Spleen (tissue), 7 donors: Measurements from ENCODE around the gene KRTAP5-7.

Experiments
- CTCF ChIP-seq, 11 experiments: fragments of 200-600 bp in 7 of 11; fragments of 450-650 bp in 4 of 11; sonication (generic) in 4 of 11; IDR thresholded peaks in 8 of 11; conservative IDR thresholded peaks in 3 of 11; 1 replicate in 7 of 11; 2 replicates in 4 of 11; pipeline versions ENCODE4 v1.4.0 to v1.8.0; 2016 to 2021; ENCODE audit warnings: antibody characterized with exemption in 11 of 11, inconsistent platforms in 4 of 11, mild to moderate bottlenecking in 1 of 11
- POLR2A ChIP-seq, 3 donors: fragments of 450-650 bp; IDR thresholded peaks; one replicate each; pipeline ENCODE4 v1.5.1; 2017; ENCODE audit warnings: antibody characterized with exemption in 3 of 3, mild to moderate bottlenecking in 1 of 3
- donor health status: DM: no; HTN: no; CAD: no; lungs with moderate emphysema.
- donor health status: DM: no; HTN: no; CAD: no.
- donor health status: DM: no; HTN: no; CAD: no.

GRCh38 chr11:71562120-71562519, 35.1 kb downstream of the KRTAP5-7 start:
- no peak for TF ChIP-seq CTCF (IDR thresholded peaks at IDR 0.05 in 8 of 11, conservative IDR thresholded peaks at IDR 0.05 in 3 of 11)
- TF ChIP-seq POLR2A (IDR thresholded peaks at IDR 0.05) = no peak
